HL-60 (cell line): ENCODE measurements around the gene RSPO3.
"Not testable (repeated sequence)": the region's sequence is repeated elsewhere in the genome, so short reads cannot be mapped to it uniquely, and the experiment has no call there.

ENCODE experiments used
- DNase-seq, 2 experiments: peaks; one replicate each; pipeline ENCODE4 v3.0.0-alpha.2; 2010 to 2020; ENCODE audit warnings: low read depth in 1 of 2, low spot score in 1 of 2
- H3K27ac ChIP-seq: fragments of 250-450 bp; sonication (Bioruptor Pico); replicated peaks from 2 replicates; pipeline ENCODE4 v1.5.1; 2020; ENCODE audit warnings: mild to moderate bottlenecking, moderate library complexity
- H3K27me3 ChIP-seq: fragments of 250-450 bp; sonication (Bioruptor Pico); 2 replicates; pipeline ENCODE4 v1.5.1; 2021; ENCODE audit warnings: mild to moderate bottlenecking, moderate library complexity; ENCODE audit not compliant: insufficient read depth, poor library complexity, severe bottlenecking
- H3K4me3 ChIP-seq: replicated peaks from 2 replicates; pipeline ENCODE4 v1.5.1; 2011; ENCODE audit warnings: mild to moderate bottlenecking, control low read depth, low read length; ENCODE audit not compliant: insufficient read depth
- CTCF ChIP-seq: IDR thresholded peaks from one replicate; pipeline ENCODE4 v1.5.1; 2011; ENCODE audit warnings: low read length, control low read depth, inconsistent platforms; ENCODE audit not compliant: insufficient read depth
- GABPA ChIP-seq: IDR thresholded peaks from 2 replicates; pipeline ENCODE4 v1.6.1; 2012; ENCODE audit warnings: low read depth
- POLR2AphosphoS5 ChIP-seq: IDR thresholded peaks from 2 replicates; pipeline ENCODE4 v1.6.1; 2012; ENCODE audit warnings: low read depth
- REST ChIP-seq: IDR thresholded peaks from 2 replicates; pipeline ENCODE4 v1.6.1; 2012; ENCODE audit warnings: low read depth; ENCODE audit not compliant: insufficient replicate concordance
- SPI1 ChIP-seq: IDR thresholded peaks from 2 replicates; pipeline ENCODE4 v1.6.1; 2012; ENCODE audit warnings: low read depth, mild to moderate bottlenecking, borderline replicate concordance

The RSPO3 gene

GRCh38 chr6:127222418-127222817 is 103.9 kb downstream of the RSPO3 start:
- Histone ChIP-seq H3K4me3 (no peak overlapping the region), H3K27me3 (no peaks in the 10 kb centered on the region), H3K27ac (no peak overlapping the region)
- TF ChIP-seq SPI1 (no peak), REST (no peak), POLR2AphosphoS5 (no peak), CTCF (no peak), GABPA (no peak)
- no peak for DNase-seq

DNA sequence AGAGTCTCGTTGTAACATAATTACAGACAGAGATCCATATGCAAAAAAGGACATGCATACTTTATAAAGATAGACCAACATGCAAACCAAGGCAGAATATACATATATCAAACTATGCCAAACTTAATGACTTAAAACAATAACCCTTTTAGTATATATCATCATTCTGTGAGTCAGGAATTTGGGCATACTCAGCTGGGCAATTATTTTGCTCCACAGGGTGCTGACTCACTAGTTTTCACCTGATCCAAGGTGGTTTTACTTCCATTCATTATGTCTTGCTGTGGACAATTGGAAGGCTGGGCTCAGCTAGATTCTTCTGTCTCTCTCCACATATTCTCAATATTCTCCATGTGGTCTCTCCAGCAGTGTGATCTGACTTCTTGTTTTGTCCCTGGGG is 107.0 kb downstream of the RSPO3 start:
- Histone ChIP-seq H3K27me3 (no peaks in the 10 kb centered on the region), H3K27ac (no peak overlapping the region), H3K4me3 (no peak overlapping the region)
- no peak for TF ChIP-seq REST
- TF ChIP-seq SPI1 = no peak
- TF ChIP-seq CTCF = no peak
- no peak for TF ChIP-seq GABPA
- TF ChIP-seq POLR2AphosphoS5 = no peak
- DNase-seq = no peak

DNA sequence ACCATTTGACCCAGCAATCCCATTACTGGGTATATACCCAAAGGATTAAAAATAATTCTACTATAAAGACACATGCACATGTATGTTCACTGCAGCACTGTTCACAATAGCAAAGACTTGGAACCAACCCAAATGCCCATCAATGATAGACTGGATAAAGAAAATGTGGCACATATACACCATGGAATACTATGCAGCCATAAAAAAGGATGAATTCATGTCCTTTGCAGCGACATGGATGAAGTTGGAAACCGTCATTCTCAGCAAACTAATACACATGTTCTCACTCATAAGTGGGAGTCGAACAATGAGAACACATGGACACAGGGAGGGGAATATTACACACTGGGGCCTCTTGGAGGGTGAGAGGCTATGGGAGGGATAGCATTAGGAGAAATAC is 115.3 kb downstream of the RSPO3 start:
- not testable (repeated sequence) for H3K4me3 ChIP-seq, H3K27me3 ChIP-seq, DNase-seq, H3K27ac ChIP-seq

DNA sequence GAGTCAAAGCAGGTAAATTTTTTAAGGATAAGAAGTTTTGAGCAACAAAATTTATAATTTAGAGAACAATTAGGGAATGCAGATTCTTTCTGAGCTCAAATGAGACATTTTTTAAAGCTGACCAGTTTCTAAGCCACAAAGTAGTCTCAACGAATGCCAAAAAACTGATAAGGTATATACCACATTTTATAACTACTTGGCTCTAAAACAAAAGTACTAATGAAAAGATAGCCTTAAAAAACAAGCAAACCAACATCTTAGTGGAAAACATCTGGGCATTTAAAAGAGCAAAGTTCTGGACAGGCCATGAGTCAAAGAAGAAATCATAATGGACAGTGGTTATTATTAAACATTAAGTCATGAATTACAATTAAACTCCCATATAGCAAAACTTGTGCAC is 125.0 kb downstream of the RSPO3 start:
- TF ChIP-seq GABPA = no peak
- TF ChIP-seq POLR2AphosphoS5 = no peak
- TF ChIP-seq REST = no peak
- TF ChIP-seq CTCF = no peak
- H3K27ac ChIP-seq = no peak overlapping the region
- DNase-seq = no peak
- H3K27me3 ChIP-seq = no peaks in the 10 kb centered on the region
- no peak overlapping the region for H3K4me3 ChIP-seq
